Hematopoietic multipotent progenitor cell treated with erythropoietin and hydrocortisone succinate and interleukin-3 and kit ligand, for 4 days (in vitro differentiated cells): ENCODE results near the gene RBM20.
"Not testable (repeated sequence)": the region's sequence is repeated elsewhere in the genome, so short reads cannot be mapped to it uniquely, and the experiment has no call there.

ENCODE experiments used
- DNase-seq: peaks from one replicate; pipeline ENCODE4 v3.0.0-alpha.2; 2015

The RBM20 gene

GRCh38 chr10:110744782-110745181 lies 100.6 kb downstream of the RBM20 start:
- DNase-seq: peak; percentile 46

DNA sequence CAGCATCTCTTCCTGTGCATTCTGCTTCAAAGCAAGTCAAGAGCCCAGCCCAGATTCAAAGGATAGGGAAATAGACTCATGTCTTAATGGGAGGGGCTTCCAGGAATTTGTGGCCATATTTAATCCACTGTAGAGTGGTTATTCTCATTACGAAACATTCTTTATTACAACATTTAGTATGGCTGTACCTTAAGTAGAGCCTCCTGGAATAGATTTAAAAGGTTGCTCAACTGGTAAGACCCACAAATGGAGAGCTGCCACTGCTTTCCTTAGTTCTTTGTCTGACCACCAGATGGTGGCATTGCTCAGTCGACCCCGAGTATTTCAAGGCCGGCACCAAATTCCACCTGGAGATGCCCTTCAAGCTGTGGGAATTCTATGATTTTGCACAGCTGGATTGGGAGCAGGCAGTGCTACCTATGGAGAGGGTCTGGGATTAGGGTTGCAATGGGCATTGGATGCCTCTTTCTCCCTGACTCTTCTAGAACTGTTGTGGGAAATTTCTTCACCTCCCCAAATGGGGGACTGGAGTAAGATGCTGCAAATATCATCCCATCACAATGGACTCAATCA lies 102.2 kb downstream of the RBM20 start:
- peak; percentile 78 for DNase-seq

DNA sequence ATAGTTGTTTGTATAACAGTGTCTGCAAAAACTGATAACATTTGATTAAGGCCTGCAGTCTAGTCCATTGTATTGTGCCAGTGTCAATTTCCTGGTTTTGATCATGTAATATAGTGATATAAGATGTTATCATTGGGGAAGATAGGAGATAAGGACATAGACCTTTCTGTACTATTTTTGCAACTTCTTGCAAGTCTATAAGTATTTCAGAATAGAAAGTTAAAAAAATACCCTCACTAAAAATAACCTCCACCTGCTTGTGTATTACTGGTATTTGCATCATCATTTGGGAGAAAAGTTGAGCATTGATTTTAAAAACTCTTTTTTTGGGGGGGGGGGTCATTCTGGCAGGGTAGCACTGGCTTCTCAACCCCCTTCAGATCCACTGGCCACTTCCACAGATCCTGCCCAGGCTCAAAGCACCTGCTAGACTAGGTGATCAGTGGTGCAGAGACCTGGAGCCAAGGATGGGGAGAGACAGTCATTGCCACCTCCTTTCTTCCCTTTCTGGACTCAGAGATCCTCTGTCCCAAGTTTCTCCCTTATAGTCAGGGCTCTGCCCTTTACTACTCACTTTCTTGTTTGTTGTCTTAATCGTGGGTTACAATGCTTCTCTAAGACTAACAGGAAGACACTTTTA lies 103.0 kb downstream of the RBM20 start:
- DNase-seq: no peak

DNA sequence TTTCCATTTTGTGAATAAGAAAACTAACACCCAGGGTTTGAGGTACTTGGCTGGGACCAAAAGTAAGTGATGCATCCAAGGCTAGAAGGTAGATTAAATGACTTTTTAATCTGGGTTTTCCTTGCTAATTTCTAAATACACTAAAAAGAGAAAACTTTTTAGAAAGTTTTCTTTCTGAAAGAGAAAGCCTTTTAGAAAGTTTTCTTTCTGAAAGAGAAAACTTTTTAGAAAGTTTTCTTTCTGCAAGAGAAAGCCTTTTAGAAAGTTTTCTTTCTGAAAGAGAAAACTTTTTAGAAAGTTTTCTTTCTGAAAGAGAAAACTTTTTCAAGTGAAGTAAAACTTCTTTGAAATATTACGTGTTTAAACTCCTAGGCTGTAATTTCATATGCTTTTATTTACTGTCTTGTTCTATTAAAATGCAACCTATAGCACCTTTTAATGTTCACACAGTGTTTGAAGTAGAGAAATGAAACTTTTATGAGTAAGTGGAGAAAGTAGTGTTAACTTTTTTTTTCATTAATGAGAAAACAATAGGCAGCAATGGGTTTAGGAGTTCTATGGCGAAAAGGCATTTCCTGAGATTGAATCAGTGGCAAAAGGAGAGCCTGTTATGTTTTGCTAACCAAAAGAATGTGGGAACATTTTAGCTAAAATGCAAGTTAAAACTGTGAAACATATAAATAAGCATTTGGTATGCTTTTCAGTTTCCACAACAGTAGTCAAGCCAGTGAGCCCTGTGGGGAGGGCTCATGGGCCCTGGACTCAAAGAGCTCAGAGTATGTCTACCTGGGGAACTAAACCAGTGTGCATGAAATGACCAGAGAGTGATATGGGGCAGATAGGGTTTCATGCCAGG lies 103.7 kb downstream of the RBM20 start:
- no peak for DNase-seq

DNA sequence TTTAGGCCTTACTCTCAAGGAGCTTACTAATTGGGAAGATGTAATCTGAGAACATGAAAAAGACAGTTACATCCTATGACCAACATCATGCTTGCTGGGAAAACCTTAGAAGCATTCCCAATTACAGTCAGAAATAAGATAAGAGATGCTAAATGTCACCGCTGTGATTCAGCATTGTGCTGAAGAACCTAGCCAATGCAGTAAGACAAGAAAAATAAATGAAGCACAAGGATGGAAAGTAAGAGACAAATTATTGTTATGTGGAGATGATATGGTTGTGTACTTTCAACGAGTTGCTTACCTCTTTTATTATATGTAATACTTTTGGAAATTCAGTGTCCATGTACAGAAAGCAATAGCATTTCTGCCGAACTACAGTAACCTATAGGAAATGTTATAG lies 104.8 kb downstream of the RBM20 start:
- DNase-seq: no peak

DNA sequence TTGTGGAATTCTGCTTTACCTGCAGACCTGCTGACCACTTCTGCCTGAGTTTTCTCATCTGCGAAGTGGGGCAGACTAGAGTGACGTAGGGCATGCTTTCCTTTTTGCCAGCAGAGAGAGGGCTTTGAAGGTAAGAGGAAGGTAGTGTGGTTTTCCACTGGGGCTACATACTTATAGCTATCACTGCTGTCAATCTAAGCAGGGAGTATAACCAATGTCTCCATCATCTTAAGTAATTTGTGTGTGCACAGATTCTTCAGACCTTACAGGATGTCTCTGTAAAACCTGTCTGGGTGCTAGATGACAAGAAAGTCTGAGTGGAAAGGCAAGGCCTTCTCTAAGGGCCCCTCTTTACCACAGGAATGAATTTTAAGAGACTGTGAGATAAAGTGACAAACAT lies 106.8 kb downstream of the RBM20 start:
- DNase-seq: no peak

- no peak for DNase-seq
Measured at GRCh38 chr10:110751850-110752249, 107.7 kb downstream of the RBM20 start.

DNA sequence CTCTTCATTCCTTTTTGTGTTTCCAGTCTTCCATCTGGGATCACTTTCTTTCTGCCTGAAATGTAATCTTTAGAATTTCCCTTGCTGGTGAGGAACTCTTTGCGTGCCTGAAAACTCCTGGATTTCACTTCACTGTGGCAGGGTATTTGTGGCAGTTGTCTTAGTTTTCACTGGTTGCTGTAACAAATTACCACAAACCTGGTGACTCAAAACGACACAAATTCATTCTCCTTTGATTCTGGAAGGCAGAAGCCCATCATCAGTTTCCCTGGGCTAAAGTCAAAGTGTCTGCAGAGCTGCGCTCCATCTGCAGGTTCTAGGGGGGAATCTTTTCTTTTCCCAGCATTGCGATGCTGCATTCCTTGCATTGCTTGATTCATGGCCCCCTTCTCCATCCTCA lies 109.3 kb downstream of the RBM20 start:
- DNase-seq: no peak

DNA sequence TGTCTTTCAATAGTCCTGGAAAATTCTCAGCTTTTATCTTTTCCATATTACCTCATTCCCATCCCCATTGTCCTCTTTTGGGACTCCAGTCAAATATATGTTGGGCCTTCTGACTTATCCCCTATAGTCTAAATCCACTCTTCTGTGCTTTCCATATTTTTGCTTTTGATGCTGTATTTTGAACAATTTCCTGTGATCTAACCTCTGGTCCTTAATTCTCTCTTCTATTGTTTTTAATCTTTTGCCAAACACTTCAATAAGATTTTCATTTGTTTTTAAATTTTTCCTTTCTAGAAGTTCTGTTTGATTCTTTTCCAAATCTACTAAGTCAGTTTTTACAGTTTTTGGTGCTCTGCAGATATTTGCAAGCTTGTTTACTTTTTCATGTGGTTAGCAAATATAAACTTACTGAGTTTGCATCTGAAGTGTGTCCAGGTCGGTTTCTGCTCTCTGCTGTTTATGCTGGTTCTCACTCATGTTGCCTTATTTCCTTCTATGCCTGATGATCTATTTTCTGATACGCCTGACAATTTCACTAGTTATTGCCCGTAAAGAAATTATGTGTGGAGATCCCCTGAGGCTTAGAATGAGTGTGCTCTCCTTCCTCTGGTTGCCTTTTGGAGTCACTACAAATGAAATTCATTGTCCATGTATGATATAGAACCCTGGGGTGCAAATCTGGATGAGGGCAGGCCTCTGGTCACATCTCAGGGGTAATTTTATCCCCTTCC lies 110.4 kb downstream of the RBM20 start:
- no peak for DNase-seq

DNA sequence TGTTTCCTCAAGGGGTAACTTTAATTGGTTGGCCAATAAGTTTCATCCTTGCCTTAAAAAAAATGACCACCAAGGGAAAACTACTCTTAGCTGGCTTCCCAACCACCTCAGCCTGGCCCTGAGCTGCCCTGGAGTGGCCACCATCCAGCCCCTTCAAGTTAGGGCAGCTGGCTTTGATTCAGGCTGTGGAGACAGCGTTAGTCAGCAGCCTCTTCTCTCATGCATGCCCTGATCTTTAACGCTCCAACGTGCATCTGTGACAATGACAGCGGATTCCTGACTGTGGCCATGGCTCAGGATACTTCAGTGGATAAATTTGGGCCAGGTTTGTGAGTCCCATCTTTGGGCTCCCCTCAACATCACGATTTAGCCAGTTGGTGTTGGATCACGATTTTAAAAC lies 111.6 kb downstream of the RBM20 start:
- no peak for DNase-seq

GRCh38 chr10:110756876-110757275 lies 112.7 kb downstream of the RBM20 start:
- no peak for DNase-seq

DNA sequence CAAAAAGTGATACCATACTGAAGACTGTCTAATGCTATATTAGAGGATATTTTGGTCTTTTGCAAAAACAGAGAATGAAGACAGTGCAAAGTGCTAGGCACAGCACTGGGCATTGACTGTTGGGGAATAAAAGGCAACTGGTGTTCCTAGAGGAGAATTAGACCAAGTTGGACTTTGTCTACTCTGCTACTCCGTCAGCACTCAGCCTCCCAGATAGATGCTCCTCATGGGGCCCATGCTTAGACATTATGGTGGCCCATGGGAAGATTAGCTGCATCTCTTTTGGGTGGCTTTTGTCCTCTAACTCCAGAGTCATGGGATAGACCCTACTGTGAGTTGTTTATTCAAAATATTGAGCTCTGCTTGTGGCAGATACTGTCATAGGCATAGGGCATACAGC lies 113.5 kb downstream of the RBM20 start:
- no peak for DNase-seq

DNA sequence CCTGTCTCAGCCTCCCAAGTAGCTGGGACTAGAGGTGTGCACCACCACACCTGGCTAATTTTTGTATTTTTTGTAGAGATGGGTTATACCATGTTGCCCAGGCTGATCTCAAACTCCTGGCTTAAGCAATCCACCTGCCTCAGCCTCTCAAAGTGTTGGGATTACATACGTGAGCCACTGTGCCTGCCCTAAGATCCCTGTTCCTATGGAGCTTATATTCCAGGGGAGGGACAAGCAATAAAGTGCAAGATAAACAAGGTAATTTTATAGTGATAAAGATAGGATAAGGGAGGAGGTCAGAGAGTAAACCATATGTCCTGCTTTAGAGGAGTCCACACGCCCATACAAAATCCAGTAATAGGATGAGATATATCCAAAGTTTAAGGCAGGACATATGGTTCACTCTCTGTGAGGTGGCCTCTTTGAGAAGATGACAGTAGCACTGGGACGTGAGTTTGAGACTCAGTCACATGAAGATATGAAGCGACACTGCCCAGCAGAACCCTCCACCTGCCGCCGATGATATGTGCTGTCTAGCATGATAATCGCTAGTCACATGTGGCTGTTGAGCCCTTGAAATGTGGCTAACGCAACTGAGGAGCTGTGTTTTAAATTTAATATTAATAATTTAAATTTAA lies 114.1 kb downstream of the RBM20 start:
- DNase-seq: no peak

- no peak for DNase-seq
Measured at GRCh38 chr10:110758898-110759297, 114.8 kb downstream of the RBM20 start.

DNA sequence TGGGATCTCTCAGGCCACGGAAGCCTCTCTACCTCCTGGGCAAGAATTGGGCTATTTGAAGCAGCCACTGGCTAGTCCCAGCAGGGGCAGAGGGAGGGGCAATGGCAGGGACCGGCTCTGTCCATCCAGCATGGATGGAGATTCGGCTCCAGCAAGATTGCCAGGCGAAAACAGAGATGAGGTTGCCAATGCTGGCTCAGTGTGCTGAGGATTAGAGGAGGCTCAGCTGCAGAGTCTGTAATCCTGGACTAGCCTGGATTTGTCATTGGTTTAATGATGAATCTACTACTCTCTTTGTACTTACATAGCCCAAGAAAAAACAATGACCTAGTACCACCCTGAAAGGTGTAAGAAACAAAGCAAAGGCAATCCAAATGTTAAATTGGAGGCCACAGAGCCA lies 115.4 kb downstream of the RBM20 start:
- no peak for DNase-seq

GRCh38 chr10:110762109-110762848 lies 118.1 kb downstream of the RBM20 start:
- no peak for DNase-seq

- no peak for DNase-seq
Measured at GRCh38 chr10:110762849-110763211, 118.7 kb downstream of the RBM20 start.

DNA sequence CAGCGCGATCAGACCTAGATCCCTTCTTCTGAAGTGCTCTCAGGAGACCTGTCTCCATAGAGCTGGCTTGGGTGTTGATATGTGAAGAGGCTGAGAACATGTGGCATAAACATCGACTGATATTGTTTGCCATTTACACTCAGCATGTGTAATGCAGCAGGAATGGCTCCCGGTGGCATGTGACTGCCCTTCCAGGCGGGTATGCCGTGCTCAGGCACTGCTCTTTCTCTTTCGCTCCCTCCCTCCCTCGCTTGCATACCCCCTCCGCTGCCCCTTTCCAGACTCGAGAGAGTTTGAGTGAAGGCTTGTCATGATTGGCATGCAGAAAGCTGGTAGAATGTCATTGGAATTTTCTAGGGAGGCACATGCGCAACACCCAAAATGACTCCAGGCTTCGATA lies 120.2 kb downstream of the RBM20 start:
- no peak for DNase-seq

DNA sequence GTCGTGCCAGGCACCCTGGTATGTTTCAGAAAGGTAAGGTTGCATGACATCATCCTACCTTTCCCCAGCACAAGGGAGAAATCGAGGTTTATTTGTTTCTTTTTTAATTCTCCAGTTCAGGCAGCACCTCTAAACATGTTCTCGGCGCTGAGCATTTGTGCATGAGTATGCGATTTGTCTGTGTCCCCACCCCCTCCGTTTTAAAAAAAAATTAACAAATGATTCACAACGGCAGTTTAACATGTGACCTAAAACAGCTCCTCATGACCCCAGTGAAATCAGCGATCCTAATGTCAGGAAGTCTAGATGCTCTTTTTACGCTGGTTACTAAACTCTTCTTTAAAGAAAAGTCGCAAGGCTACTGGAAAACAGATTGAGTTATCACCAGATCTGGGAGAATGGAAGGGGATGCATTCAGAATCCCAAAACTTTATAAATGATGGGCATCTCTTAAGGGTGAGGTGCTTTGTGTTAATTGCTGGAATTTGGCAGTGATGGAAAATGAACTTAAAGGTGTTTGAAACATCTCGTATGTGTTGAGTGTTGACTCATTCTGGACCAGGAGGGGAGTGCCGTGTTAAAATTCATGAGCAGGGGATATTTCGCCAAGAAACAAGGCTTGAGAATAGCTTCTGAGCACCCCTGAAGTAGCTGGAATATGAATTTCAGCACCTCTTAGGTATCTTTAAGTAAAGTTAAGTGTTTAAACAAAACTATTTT lies 120.8 kb downstream of the RBM20 start:
- DNase-seq: no peak

DNA sequence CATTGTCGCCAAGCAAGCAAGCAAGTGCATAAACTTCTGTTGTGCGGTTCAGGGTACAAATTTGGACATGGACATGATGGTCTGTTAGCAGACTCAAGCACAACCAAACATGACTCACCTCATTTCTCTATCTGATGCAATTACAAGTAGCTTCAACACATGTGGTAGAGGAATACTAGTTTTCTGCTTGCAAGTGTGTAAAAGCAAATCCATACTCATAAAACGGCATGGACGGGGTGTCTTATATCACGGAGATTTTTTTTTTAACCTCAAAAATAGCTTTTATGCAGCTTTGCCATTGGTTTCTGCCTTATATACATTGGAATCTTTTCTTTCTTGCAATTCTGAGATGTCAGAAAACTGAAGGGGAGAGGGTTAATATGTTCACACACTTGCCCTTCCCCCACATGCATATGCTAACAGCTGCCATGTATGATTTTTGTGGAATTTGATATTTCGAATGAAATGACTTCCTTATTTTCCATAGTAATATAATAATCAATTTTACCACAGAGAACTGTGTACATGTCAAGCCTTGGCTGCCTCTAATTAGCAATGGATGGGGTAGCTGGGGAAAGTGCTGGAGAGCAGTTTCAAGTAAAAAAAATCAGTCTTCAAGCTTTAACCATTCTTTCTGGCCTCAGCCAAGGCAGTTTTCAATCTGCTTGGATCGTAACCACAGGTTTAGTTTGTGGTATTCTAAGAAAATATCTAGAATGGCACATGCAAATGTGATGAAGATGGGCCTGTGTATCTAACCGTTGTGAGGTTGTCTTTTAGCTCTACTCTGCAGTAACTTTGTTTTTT lies 121.6 kb downstream of the RBM20 start:
- DNase-seq: peak; percentile 18

- not testable (repeated sequence) for DNase-seq
Measured at GRCh38 chr10:110767601-110768000, 123.5 kb downstream of the RBM20 start.
